HEK293T (cell line): ENCODE data around the gene HOXB5.

Experiments
- ARNT ChIP-seq: fragments of 450-650 bp; IDR thresholded peaks from 2 replicates; pipeline ENCODE4 v1.6.1; 2017; ENCODE audit warnings: mild to moderate bottlenecking
- BHLHE40 ChIP-seq: fragments of 450-650 bp; IDR thresholded peaks from 2 replicates; pipeline ENCODE4 v1.6.1; 2016; ENCODE audit warnings: mild to moderate bottlenecking, moderate library complexity, borderline replicate concordance
- CTBP1 ChIP-seq: fragments of 450-650 bp; IDR thresholded peaks from 2 replicates; pipeline ENCODE4 v1.6.1; 2016; ENCODE audit warnings: borderline replicate concordance
- ELF4 ChIP-seq: fragments of 450-650 bp; IDR thresholded peaks from 2 replicates; pipeline ENCODE4 v1.6.1; 2017; ENCODE audit warnings: antibody characterized with exemption
- FOXK2 ChIP-seq: fragments of 450-650 bp; IDR thresholded peaks from 2 replicates; pipeline ENCODE4 v1.6.1; 2016; ENCODE audit warnings: mild to moderate bottlenecking
- FOXM1 ChIP-seq: fragments of 450-650 bp; IDR thresholded peaks from 2 replicates; pipeline ENCODE4 v1.6.1; 2017; ENCODE audit warnings: mild to moderate bottlenecking, borderline replicate concordance
- HDGF ChIP-seq: fragments of 450-650 bp; IDR thresholded peaks from 2 replicates; pipeline ENCODE4 v1.6.1; 2017; ENCODE audit warnings: antibody characterized with exemption, borderline replicate concordance
- L3MBTL2 ChIP-seq: fragments of 450-650 bp; conservative IDR thresholded peaks from 2 replicates; pipeline ENCODE4 v1.6.1; 2016; ENCODE audit warnings: mild to moderate bottlenecking
- NFRKB ChIP-seq: fragments of 450-650 bp; IDR thresholded peaks from 2 replicates; pipeline ENCODE4 v1.6.1; 2016; ENCODE audit warnings: mild to moderate bottlenecking, moderate library complexity
- PKNOX1 ChIP-seq: fragments of 450-650 bp; IDR thresholded peaks from 2 replicates; pipeline ENCODE4 v1.6.1; 2016
- SP1 ChIP-seq: fragments of 450-650 bp; IDR thresholded peaks from 2 replicates; pipeline ENCODE4 v1.6.1; 2017
- SUZ12 ChIP-seq: fragments of 450-650 bp; IDR thresholded peaks from 2 replicates; pipeline ENCODE4 v1.6.1; 2016; ENCODE audit warnings: mild to moderate bottlenecking
- TARDBP ChIP-seq: fragments of 450-650 bp; IDR thresholded peaks from 2 replicates; pipeline ENCODE4 v1.6.1; 2016

- TF ChIP-seq SP1 (no peak), FOXM1 (no peak), FOXK2 (no peak), SUZ12 (no peak), HDGF (no peak), BHLHE40 (no peak), CTBP1 (no peak), ELF4 (no peak), PKNOX1 (no peak), NFRKB (no peak), TARDBP (no peak), L3MBTL2 (no peak), ARNT (no peak)
Measured at GRCh38 chr17:48596000-48596734, 2.6 kb upstream of the HOXB5 start.
